Karpas-422 (cell line): Measurements from ENCODE around the gene GSDME. TPM values are rescaled to one million over a fixed set of nuclear protein-coding genes. Genes with fewer than 3 reads are reported as not detected.

Experiments used
- DNase-seq: peaks from one replicate; pipeline ENCODE4 v3.0.0-alpha.2; 2015
- H2AFZ ChIP-seq: fragments of 200-600 bp; sonication (generic); 2 replicates; pipeline ENCODE4 v1.6.1; 2014; ENCODE audit warnings: antibody characterized with exemption, low read length, mixed read lengths
- H3K27ac ChIP-seq: fragments of 200-600 bp; sonication (generic); 2 replicates; pipeline ENCODE4 v1.5.1; 2014; ENCODE audit warnings: mild to moderate bottlenecking, low read length, moderate library complexity
- H3K27me3 ChIP-seq: fragments of 200-600 bp; sonication (generic); 2 replicates; pipeline ENCODE4 v1.6.1; 2014; ENCODE audit warnings: low read length, mixed read lengths
- H3K36me3 ChIP-seq: fragments of 200-600 bp; sonication (generic); 2 replicates; pipeline ENCODE4 v1.6.1; 2014; ENCODE audit warnings: low read length, mixed read lengths; ENCODE audit not compliant: insufficient read depth
- H3K4me1 ChIP-seq: fragments of 200-600 bp; sonication (generic); 2 replicates; pipeline ENCODE4 v1.6.1; 2014; ENCODE audit warnings: mild to moderate bottlenecking, low read length, mixed read lengths
- H3K4me2 ChIP-seq: fragments of 200-600 bp; sonication (generic); 2 replicates; pipeline ENCODE4 v1.6.1; 2014; ENCODE audit warnings: low read length, low read depth, mild to moderate bottlenecking; ENCODE audit not compliant: poor library complexity, severe bottlenecking
- H3K4me3 ChIP-seq: fragments of 200-600 bp; sonication (generic); 2 replicates; pipeline ENCODE4 v1.5.1; 2014; ENCODE audit warnings: mild to moderate bottlenecking, antibody characterized with exemption, low read length, mixed read lengths
- H3K79me2 ChIP-seq: fragments of 200-600 bp; sonication (generic); 2 replicates; pipeline ENCODE4 v1.6.1; 2014; ENCODE audit warnings: mild to moderate bottlenecking, low read length, mixed read lengths
- H3K9ac ChIP-seq: fragments of 200-600 bp; sonication (generic); 2 replicates; pipeline ENCODE4 v1.6.0; 2014; ENCODE audit warnings: low read length
- H3K9me2 ChIP-seq: fragments of 200-600 bp; sonication (generic), shearing (Covaris generic); replicated peaks from 2 replicates; pipeline ENCODE4 v1.6.0; 2014; ENCODE audit warnings: mild to moderate bottlenecking, low read length, moderate library complexity; ENCODE audit not compliant: insufficient read depth
- H3K9me3 ChIP-seq: fragments of 300-700, 200-600 bp; sonication (generic); 2 replicates; pipeline ENCODE4 v1.6.1; 2014; ENCODE audit warnings: low read length, mixed read lengths
- H4K20me1 ChIP-seq: fragments of 200-600 bp; sonication (generic); 2 replicates; pipeline ENCODE4 v1.6.1; 2014; ENCODE audit warnings: mild to moderate bottlenecking, antibody characterized with exemption, low read length, low read depth; ENCODE audit not compliant: insufficient read depth
- total RNA-seq: library from RNA; depleted of rRNA; stranded (reverse); fragments of >200 nt; shearing (Covaris generic); gene quantifications from 2 replicates; pipeline ENCODE4 v1.2.3, GENCODE V29; 2014; ENCODE audit warnings: low replicate concordance

GSDME gene
- total RNA-seq, 1 experiment from 2014 or later, result 6.0 TPM

DNA sequence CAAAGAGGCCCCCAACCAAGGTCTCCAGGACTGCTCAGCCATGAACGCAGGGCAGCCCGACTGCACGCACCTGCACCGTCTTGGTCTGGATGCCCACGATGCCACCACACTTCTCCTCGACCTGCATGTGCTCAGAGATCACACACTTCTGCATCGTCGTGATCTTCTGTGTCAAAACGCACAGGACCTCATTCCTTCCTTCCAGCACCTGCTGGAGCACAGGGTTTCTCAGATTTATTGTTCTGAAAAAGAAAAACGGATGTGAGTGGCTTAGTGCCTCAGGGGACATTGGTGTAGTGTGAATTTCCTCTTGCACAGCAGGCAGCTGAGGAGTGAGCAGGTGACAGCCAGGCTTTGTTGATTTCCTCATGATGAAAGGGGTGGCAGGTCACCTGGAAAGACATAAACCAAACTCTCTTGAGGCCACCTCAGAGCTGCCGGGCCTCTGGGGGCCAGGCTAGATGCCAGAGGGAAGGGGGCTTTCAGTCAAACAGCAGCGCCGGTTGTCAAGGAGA is 38.2 kb downstream of the GSDME start:
- DNase-seq, result peak; percentile 82
- no peak overlapping the region for H2AFZ ChIP-seq
- no peaks in the 10 kb centered on the region for H3K9me3 ChIP-seq
- H3K4me3 ChIP-seq, result no peak overlapping the region; the same call in 1 of the 2 replicates
- H3K79me2 ChIP-seq, result no peaks in the 10 kb centered on the region
- H3K9me2 ChIP-seq, result no peaks in the 10 kb centered on the region
- no peaks in the 10 kb centered on the region for H3K27me3 ChIP-seq
- peaks cover 51% of the 10 kb centered on the region for H3K4me1 ChIP-seq
- peak overlapping the region; percentile 24 for H3K4me2 ChIP-seq
- no peak overlapping the region for H3K9ac ChIP-seq
- no peaks in the 10 kb centered on the region; the same call in 1 of the 2 replicates for H4K20me1 ChIP-seq
- peak overlapping the region; percentile 50 for H3K27ac ChIP-seq
- no peaks in the 10 kb centered on the region; the same call in 1 of the 2 replicates for H3K36me3 ChIP-seq

DNA sequence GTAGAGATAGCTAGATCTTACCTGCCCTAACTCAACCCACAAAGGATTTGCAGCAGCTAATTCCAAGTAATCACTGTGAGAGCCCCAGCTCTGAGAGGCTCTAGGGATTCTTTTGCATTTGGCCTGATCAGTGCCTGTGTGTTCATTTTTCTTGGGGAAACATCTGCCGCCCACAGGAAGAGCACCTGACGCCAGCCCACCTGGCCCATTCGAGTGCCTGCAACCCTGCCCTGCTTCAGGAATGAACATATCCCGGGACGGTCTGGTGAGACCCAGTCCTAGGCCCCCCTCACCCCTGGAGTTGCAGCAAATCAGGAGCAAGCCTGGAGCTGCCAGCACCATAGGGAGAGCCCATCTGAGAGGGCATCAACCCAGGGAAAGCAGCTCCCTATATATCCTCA is 38.8 kb downstream of the GSDME start:
- peak overlapping the region; percentile 17; the same call in 1 of the 2 replicates for H3K9ac ChIP-seq
- no peaks in the 10 kb centered on the region for H3K79me2 ChIP-seq
- DNase-seq, result no peak
- peaks cover 46% of the 10 kb centered on the region for H3K4me1 ChIP-seq
- peak overlapping the region; percentile 50 for H3K27ac ChIP-seq
- no peak overlapping the region for H2AFZ ChIP-seq
- H3K27me3 ChIP-seq, result no peaks in the 10 kb centered on the region
- H3K9me2 ChIP-seq, result no peaks in the 10 kb centered on the region
- H3K4me2 ChIP-seq, result peak overlapping the region; percentile 24
- H3K9me3 ChIP-seq, result no peaks in the 10 kb centered on the region
- H3K4me3 ChIP-seq, result no peak overlapping the region; the same call in 1 of the 2 replicates
- no peaks in the 10 kb centered on the region; the same call in 1 of the 2 replicates for H3K36me3 ChIP-seq
- H4K20me1 ChIP-seq, result no peaks in the 10 kb centered on the region

DNA sequence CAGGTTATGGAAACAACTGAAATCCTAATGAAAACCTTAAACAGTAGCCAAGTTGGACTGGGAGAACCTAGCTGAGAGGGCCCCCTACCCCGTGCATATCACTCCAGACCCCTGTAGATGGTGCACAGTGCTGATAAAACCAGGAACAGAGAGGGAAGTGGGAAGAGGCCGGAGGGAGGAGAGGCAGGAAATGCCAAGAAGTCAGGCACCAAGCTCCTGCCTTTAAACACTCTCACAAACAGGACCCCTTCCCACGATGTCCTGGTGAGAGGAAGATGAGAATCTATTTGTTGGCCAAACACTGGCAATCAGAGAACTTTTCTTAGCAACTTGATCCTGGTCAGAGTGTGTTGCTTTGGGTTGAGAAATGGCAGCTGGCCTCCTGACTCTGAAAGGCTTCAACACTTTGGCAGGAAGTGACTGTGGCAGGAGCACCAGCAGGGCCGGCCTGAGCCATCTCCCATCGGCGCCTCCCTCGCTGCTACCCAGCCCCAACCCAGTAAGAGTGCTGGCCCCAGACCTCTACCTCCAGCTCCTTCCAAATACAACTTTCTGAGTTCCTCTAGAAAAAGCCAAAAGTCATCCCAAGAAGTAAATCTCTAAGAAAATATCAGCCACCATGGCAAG is 39.5 kb downstream of the GSDME start:
- H3K9me2 ChIP-seq, result no peaks in the 10 kb centered on the region
- no peak overlapping the region for H3K27ac ChIP-seq
- H3K36me3 ChIP-seq, result no peaks in the 10 kb centered on the region; the same call in 1 of the 2 replicates
- H3K4me3 ChIP-seq, result no peak overlapping the region
- H3K79me2 ChIP-seq, result no peaks in the 10 kb centered on the region
- no peaks in the 10 kb centered on the region for H3K9me3 ChIP-seq
- H4K20me1 ChIP-seq, result no peaks in the 10 kb centered on the region
- no peak overlapping the region for H3K4me2 ChIP-seq
- no peaks in the 10 kb centered on the region for H3K27me3 ChIP-seq
- H2AFZ ChIP-seq, result no peak overlapping the region
- DNase-seq, result no peak
- H3K9ac ChIP-seq, result no peak overlapping the region
- peaks cover 41% of the 10 kb centered on the region for H3K4me1 ChIP-seq

DNA sequence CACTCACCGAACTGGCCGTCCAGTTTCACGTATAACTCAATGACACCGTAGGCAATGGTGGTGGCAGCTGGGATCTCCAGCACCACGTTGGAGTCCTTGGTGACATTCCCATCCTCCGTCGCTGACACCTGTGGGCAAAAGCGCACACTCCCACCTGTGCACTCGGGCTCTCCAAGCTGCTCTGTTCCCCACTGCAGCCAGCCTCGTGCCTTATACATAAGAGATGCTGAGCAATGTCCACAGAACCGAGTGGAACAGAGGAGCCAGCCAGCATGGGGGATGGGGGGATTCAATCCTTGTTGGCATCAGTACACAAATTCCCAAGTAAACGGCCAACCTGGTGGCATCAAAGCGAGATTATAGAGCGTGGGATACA is 40.0 kb downstream of the GSDME start:
- Histone ChIP-seq H3K9me3 (no peaks in the 10 kb centered on the region), H3K4me2 (no peak overlapping the region), H3K4me3 (no peak overlapping the region), H3K79me2 (no peaks in the 10 kb centered on the region), H4K20me1 (no peaks in the 10 kb centered on the region), H3K4me1 (peaks cover 41% of the 10 kb centered on the region), H3K27ac (no peak overlapping the region), H2AFZ (no peak overlapping the region), H3K9me2 (no peaks in the 10 kb centered on the region), H3K36me3 (no peaks in the 10 kb centered on the region; the same call in 1 of the 2 replicates), H3K27me3 (no peaks in the 10 kb centered on the region), H3K9ac (no peak overlapping the region)
- DNase-seq, result no peak

DNA sequence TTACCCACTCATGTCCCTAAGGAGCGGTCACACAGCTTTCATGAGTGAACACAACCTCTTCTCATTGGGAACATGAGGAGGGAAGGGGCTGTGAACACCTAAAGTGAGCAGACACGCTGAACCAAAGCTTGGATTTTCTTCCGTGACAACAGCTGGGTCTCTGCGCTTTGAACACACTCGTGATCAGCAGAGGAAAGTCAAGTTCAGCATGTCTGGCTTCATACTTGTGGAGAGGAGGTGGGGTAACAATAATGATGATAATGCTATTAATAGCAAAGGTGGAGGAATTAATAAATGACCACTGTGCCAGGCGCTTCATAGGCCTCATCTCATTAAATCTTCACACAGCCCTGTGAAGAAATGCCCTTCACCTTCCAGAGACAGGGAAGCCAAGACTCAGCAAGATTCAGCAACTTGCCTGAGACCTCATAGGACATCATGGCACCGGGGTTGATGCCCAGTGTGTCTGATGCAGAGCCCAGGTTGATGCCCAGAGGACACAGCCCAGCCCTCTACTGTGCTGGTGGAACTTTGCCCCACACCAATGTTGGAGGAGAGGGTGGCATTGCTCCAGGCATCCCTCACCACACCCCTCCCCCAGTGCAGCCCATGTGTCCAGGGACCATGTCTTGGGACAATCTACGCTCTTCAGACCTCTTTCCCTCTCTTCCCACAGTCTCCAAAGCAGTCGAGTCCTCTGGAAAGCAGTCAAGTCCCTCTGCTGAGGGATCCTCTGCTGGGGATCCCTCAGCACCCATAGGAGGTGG is 40.6 kb downstream of the GSDME start:
- Histone ChIP-seq H3K4me2 (peak overlapping the region; percentile 7), H3K4me1 (peaks cover 41% of the 10 kb centered on the region), H3K36me3 (no peaks in the 10 kb centered on the region; the same call in 1 of the 2 replicates), H3K9ac (no peak overlapping the region), H3K9me2 (no peaks in the 10 kb centered on the region), H3K79me2 (no peaks in the 10 kb centered on the region), H4K20me1 (no peaks in the 10 kb centered on the region), H3K4me3 (no peak overlapping the region), H3K27ac (no peak overlapping the region), H3K27me3 (no peaks in the 10 kb centered on the region), H2AFZ (no peak overlapping the region), H3K9me3 (no peaks in the 10 kb centered on the region)
- DNase-seq, result no peak

DNA sequence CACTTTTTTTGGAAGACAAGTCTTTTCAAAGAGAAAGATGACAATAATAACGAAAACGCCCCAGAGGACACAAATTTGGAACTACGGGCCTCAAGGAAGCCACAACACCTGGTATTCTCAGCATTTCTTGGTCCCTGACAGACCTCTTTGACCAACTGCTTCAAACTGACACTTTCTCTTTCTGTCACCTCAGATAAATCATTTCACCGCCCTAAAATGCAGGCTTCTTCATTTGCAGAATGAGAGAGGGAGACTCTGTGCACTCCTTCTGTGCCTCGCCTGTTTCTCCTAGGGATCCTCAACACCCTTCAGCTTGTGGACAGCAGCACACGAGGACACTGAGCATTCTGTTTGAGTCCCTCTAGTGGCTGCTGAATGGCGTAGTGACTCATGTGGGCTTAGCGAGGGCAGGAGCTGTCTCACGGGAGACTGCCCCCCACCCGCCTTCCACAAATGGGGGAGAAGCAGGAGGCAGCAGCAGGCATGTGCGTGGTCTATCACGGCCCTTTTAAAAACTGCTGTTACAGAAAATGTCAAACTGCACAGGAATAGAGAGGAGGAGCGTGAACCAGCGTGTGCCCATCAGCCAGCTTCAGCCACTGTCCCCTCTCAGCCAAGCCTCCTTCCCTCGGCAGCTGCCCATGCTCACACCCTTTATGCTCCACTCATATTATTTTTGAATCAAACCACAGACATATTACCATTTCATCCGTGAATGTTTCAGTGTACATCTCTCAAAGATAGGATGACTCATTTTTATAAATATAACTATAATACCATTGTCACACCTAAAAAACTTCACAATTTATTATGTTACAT is 41.4 kb downstream of the GSDME start:
- Histone ChIP-seq H3K4me2 (peak overlapping the region; percentile 7), H3K9me3 (no peaks in the 10 kb centered on the region), H3K27me3 (no peaks in the 10 kb centered on the region), H3K27ac (no peak overlapping the region), H4K20me1 (no peaks in the 10 kb centered on the region), H3K9ac (no peak overlapping the region; the same call in 1 of the 2 replicates), H3K79me2 (no peaks in the 10 kb centered on the region), H2AFZ (no peak overlapping the region), H3K36me3 (no peaks in the 10 kb centered on the region; the same call in 1 of the 2 replicates), H3K4me3 (no peak overlapping the region), H3K9me2 (no peaks in the 10 kb centered on the region), H3K4me1 (peaks cover 38% of the 10 kb centered on the region)
- DNase-seq, result peak; percentile 66

DNA sequence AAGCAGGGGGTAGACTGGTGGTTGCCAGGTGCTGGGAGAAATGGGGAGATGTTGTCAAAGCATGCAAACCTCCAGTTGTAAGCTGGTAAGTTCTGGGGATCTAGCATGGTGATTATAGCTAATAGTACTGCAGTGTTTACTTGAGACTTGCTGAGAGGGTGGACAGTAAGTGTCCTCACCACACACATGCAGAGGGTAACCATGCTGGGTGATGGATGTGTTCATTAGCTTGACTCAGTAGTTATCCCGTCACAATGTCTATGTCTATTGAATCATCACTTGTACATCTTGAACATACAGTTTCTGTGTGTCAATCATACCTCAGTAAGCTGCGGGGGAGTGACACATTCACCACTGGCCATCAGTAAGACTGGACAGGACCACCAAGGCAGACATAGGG is 42.1 kb downstream of the GSDME start:
- no peaks in the 10 kb centered on the region for H3K27me3 ChIP-seq
- no peaks in the 10 kb centered on the region for H4K20me1 ChIP-seq
- no peak for DNase-seq
- no peak overlapping the region for H3K4me3 ChIP-seq
- H3K79me2 ChIP-seq, result no peaks in the 10 kb centered on the region
- no peak overlapping the region for H3K4me2 ChIP-seq
- H3K4me1 ChIP-seq, result peaks cover 38% of the 10 kb centered on the region
- no peak overlapping the region; the same call in 1 of the 2 replicates for H3K9ac ChIP-seq
- no peak overlapping the region for H3K27ac ChIP-seq
- H3K9me3 ChIP-seq, result no peaks in the 10 kb centered on the region
- no peaks in the 10 kb centered on the region; the same call in 1 of the 2 replicates for H3K36me3 ChIP-seq
- no peaks in the 10 kb centered on the region for H3K9me2 ChIP-seq
- no peak overlapping the region for H2AFZ ChIP-seq

DNA sequence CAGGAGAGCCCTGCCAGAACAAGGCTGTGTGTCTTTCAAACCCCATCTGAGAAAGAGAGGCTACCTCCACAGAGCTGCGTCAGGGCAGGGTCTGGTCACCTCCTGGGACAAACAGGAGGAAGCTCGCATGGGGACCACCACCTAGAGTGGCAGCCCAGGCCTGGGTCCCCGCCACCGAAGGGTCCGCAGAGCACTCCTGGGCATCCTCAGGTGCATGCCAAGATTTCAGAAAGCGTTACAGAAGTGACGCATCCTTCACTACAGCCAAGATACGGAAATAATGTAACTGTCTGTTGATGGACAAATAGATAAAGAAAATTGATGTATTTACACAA is 42.6 kb downstream of the GSDME start:
- Histone ChIP-seq H3K79me2 (no peaks in the 10 kb centered on the region), H3K4me3 (no peak overlapping the region), H3K36me3 (no peaks in the 10 kb centered on the region; the same call in 1 of the 2 replicates), H3K9ac (no peak overlapping the region), H3K9me3 (no peaks in the 10 kb centered on the region), H3K27me3 (no peaks in the 10 kb centered on the region), H3K4me1 (peaks cover 34% of the 10 kb centered on the region), H2AFZ (no peak overlapping the region), H3K9me2 (no peaks in the 10 kb centered on the region), H3K4me2 (no peak overlapping the region), H3K27ac (no peak overlapping the region), H4K20me1 (no peaks in the 10 kb centered on the region)
- DNase-seq, result no peak
